Measurements from ENCODE around the gene HDAC4. TPM values are rescaled to one million over a fixed set of nuclear protein-coding genes. Genes with fewer than 3 reads are reported as not detected.

HDAC4 gene
- total RNA-seq, 2 donors from 2014 or later, result 38.7 to 50.9 TPM

DNA sequence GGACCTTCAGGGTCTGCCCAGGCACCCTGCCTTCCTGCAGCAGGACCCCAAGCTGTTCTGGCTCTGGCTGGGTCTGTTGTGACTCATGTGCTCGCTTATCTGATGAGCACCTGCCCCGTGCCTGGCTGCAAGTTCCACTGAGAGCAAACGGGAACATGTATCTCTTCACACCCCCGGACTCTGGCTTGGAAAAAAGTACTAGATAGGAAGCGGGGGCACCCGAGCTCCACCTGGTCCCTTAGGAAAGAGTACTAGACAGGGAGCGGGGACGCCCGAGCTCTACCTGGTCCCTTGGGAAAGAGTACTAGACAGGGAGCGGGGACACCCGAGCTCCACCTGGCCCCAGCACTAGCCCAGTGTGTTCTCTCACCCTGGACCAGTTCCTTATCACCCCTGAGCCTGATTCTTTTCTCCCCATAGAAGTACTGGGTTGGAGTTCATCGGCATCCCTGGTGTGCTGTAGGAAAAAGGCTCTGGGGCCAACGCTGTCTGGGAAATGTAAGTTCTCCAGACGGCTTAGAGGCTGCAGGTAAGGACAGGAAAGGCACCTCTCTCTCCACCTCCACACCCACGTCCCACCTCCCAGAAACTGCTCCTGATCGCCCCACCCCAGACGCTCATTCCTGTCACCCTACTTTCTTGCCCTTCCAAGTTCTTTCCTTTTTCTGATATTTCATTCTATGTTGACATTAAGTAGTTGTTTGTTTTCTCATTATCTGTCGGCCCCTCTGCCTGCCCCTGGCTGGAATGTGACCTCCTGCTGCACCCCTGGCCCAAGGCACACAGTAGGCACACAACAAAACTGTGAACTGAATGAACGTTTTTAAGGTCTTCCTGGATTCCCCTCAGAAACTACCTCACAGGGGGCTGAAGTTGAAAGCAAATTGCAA, 40.2 kb downstream of the HDAC4 start:
- ATAC-seq, result no peak
- peak in 1 of 2 donors; percentile 19 for DNase-seq
- intact Hi-C loops (cut with DNase I, micrococcal nuclease), result no loop called here

DNA sequence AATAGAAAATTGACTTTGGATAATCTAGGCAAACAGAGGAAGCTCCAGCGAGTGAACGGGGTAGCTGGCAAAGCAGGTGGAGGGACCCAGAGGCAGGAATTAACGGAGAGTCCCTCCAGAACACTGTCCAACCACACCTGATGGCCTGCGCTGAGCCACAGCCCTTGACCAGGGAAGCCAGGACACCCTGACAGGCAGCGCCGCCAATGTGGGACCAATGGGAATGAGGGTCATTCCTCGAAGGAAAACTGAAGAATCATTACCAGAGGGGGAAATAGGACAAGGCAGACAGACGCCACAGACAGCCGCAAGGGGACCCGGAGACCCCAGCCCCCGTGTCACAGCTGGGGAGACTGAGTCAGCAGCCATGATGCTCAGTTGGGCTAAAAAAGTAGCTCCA, 40.8 kb downstream of the HDAC4 start:
- ATAC-seq (no peak), DNase-seq (no peak)
- intact Hi-C loops (cut with DNase I, micrococcal nuclease), result no loop called here

DNA sequence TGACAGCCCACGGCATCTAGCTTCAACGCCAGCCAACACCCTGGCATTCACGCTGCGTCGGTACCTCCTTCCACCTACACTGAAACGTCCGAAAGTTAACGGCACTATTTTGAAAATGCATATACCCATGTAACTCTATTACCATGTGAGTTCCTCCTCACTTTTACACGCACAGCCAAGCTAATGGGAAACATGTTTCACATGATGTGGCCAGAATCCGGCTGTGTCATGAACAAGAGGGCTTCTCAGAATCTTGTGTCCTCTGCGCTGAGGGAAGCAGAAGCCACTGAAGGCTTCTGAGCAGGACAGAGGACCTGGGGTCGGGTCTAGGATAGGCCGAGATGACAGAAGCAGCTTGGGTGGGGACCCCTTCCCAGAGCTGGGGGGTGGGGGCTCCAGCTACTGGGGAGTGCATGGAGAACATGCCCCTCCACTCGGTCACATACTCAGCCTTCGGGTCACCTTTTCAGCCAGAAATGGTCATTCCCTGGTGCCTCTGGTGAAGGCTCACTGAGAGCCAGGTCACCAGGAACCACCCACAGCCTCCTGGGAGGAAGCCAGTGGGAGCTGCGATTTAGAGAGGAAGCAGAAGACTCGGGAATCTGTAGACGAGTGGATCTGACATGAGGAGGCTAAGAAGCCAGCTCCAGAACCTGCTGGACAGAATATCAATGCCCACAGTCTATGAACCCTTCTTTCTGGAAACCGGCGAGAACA, 41.5 kb downstream of the HDAC4 start:
- intact Hi-C loops (cut with DNase I, micrococcal nuclease), result no loop called here
- peak in 1 of 2 donors; percentile 22 for DNase-seq
- no peak for ATAC-seq

DNA sequence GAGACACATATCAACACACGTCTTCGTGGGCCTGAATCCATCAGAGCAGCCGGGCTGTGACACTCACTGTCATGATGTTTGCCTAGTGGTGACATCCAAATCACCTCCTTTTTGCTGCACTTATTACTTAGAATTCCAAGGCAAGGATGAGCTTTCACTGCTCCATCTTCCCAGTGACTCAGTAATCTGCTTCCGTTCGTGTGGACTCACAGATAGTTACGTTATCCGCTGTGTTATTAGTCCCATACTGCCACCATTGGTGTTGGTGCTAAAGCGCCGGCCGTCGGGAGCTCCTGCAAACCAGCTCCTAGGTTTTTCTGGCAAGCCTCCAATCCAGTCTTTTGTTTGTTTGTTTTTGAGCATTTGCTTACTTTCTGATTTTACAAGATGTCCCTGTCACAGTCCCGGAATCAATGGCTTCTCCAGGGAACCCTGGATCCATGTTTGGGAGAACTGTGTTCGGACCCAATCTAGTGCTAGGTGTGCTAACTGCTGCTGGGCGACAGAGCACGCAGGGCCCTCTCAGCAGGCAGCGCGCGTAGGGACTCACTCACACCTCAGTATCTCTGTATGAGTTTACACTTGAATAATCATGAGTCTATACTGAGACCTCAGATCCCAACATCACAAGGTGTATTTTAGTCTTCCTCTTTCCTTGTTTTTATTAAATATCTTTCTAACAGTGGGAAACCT, 42.6 kb downstream of the HDAC4 start:
- intact Hi-C loops (cut with DNase I, micrococcal nuclease), result no loop called here
- ATAC-seq (no peak), DNase-seq (peak in 1 of 2 donors; percentile 16)

DNA sequence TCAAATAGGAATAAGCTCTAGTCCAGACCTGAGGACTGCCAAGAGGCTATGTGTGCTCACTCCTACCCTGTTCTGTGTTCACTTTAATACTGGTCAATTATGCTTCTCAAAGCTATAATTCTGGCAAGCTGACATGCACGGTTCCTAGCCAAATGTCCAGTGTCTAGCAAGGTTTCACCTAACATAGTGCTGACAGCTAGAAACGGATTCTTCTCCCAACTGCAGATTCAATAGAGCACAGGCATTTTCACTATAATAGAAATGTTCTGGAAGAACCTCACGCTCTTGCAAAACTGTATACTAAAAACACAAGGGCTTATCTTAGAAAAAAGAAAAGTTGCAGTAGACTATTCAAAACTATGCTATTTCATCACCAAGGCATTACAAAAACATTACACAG, 45.1 kb downstream of the HDAC4 start:
- intact Hi-C loops (cut with DNase I, micrococcal nuclease), result no loop called here
- ATAC-seq (no peak), DNase-seq (peak in 1 of 2 donors; percentile 15)

DNA sequence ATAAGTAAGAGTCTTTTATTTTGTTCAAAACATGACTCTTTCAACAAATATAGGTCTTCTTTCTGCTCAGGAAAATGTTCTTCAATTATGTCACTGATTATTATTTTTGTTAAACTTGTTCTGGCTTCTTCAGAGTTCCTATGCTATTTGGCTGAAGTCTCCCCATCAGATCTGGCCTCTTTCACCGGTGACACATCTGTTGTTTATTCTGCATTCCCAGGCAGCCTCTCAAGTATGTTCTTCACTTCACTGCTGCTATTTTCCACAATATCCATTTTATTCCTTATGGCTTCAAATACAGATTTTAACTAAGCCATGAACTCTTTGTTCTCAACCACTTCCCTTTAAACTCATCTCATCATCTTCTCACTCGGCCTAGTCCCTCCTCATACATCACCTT, 45.7 kb downstream of the HDAC4 start:
- ATAC-seq (no peak), DNase-seq (peak in 1 of 2 donors; percentile 22)
- intact Hi-C loops (cut with DNase I, micrococcal nuclease), result no loop called here

DNA sequence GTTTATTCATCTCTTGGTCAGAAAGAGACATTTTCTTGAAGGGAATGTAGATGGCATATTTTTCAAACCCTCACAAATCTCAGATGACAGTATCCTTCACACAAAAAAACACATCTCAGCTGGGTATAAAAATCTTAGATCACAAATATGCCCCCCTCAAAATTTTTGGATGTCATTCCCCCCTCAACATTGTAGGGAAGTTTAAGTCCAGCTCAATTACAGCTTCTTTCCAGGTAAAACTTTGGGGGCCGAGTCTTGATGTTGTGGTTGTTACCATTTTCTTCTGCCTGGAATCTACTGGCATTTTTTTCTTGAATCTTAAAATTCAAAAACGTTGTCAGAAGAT, 46.1 kb downstream of the HDAC4 start:
- DNase-seq (no peak), ATAC-seq (no peak)
- intact Hi-C loops (cut with DNase I, micrococcal nuclease), result no loop called here

DNA sequence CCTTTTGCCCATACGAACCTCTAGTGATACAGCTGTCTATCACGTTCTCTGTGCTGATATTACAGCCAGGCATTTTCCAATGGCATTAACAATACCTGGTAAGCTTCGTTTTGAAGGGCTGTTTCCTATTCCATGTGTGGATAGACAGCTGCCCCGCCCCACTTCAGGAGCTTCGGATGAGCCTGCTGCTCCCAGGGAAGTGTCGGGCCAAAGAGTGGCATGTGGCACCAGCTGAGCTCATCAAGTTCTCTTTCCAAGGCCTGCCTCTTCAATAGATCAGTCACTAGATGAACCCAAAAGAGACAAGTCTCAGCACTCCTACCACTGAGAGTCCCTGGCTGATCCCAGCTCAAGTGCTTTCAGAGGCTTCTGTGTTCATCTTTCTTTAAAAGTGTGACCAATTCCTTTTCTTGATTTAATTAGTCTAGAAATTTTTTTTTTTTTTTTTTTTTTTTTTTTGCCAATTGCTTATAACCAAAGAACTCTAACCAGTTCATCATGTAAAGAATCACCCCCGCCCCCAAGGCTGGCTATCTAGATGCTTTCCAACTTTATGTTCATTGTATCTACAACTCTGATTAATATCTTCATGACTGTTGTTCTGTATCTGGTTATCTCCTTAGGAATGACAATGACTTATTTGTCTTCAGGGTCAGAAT, 46.6 kb downstream of the HDAC4 start:
- intact Hi-C loops (cut with DNase I, micrococcal nuclease), result no loop called here
- DNase-seq (peak in 1 of 2 donors; percentile 15), ATAC-seq (no peak)

DNA sequence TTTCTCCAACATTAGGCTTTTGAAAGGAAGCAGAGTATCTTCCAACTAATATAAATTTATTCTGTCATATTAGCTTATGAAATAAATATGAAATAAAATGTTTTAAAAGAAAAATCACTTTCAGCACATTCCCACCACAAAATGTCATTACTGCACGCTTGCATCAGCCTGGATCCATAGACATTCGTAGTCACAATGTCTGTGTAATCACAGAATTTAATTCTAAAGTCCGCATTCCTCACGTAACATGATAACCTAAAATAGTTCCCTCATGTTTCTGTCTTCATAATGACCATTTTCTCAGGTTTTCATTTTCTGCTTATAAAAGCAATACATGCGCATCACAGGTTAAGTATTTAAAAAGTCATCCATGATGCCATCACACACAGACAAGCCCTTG, 47.1 kb downstream of the HDAC4 start:
- ATAC-seq, result no peak
- intact Hi-C loops (cut with DNase I, micrococcal nuclease), result no loop called here
- DNase-seq, result no peak

DNA sequence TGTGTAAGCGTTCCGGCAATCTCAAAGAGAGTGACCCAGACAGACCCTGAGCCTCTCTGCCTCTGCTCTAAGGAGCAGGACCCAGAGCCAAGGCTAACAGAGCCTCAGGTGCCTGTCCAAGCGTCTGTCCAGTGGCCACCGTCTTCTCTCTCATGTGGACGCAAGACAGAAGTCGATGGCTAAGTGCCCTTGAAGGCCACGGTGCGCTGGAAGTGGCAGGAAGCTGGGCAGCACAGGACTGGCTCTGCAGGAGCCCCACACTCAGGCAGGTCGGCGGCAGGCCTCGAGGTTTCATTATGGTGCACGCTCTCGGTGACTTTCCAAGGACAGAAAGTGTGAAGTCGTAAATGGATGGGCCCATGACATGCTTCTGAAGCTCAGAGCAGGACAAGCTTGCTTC, 49.1 kb downstream of the HDAC4 start:
- ATAC-seq (no peak), DNase-seq (peak in 1 of 2 donors; percentile 21)
- intact Hi-C loops (cut with DNase I, micrococcal nuclease), result no loop called here

DNA sequence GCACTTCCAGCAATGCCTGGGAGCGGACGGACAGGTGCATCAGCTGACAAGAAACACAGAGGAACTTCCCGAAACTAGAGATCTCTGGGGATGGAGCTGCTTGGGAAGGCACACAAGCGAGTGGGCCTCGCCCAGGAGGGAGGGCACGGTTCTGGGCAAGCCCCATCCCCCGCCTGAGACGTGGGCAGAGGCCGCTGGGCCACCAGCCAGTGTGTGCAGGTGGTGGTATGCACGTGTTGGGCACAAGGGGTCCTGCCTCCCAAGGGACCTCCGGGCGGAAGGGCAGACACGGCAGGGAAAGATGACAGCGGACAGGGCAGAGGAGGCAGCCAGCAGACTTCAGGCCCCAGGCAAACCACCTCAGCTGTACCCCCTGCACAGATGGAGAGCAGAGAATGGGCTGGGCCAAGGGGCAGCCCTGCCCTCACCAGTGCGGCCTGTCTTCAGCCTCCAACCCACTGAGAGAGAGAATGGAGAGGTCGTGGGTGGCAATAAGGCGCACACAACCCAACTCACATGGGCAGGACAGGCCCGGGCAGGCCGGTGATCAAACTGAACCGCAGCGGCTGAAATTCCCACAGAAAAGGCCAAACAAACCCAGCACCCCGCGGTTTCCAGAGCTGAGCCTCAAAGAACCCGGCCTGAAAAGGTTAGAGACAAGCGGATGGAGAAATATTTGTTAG, 51.2 kb downstream of the HDAC4 start:
- DNase-seq (peak; percentile 40 to 50), ATAC-seq (peak; percentile 45)
- intact Hi-C loops (cut with DNase I, micrococcal nuclease), result no loop called here

DNA sequence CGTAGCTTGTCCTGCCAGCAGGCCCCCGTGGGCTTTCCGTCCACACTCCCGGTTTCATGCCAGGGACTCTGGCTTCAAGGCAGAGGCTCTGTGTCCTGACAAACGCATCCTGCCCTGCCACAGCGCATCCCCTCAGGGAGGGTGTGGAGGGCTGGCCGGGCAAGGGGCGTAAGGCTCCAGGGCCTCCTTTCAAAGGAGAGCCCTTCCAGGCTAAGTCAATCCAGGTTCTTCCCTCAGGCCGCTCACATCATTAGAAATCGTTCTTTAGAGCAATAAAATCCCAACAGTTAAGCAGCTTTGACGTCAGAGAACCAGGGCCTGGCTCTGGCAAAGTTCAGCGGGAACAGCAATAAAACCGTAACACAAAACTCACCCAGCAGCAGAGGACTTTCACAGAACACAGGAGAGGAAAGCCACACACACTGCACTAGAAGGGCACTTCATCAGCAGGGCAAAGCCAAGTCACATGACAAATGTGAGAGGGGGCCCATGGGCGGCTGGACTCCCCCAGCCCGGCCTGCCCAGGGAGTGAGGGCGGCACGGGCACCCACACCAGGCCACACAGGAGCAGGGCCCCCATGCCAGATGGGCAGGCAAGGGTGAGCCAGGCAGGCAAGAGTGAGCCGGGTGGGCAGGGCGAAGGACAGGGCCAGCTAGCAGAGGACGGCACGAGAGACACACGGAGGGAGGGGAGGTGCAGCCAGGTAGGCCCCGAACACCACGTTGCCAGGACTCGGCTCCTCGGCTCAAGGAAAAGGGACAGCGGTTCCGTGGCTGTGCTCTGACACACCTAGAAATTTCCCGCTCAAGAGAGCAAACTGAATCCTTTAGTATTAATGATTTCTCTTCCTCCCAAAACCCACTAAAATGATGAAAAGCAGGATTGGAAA, 52.0 kb downstream of the HDAC4 start:
- intact Hi-C loops (cut with DNase I, micrococcal nuclease), result no loop called here
- DNase-seq (peak; percentile 68 to 86), ATAC-seq (peak; percentile 89)

DNA sequence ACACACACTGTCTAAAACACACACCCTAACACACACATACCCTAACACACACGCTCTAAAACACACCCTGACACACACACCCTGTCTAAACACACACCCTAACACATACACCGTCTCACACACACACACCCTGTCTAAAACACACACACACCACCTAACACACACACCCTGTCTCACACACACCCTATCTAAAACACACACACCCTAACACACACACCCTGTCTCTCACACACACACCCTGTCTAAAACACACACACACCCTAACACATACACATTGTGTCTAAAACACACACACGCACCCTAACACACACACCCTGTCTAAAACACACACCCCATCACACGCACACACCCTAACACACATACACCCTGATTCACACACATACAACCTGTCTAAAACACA, 54.1 kb downstream of the HDAC4 start:
- intact Hi-C loops (cut with DNase I, micrococcal nuclease), result no loop called here
- no peak for ATAC-seq
- no peak for DNase-seq

DNA sequence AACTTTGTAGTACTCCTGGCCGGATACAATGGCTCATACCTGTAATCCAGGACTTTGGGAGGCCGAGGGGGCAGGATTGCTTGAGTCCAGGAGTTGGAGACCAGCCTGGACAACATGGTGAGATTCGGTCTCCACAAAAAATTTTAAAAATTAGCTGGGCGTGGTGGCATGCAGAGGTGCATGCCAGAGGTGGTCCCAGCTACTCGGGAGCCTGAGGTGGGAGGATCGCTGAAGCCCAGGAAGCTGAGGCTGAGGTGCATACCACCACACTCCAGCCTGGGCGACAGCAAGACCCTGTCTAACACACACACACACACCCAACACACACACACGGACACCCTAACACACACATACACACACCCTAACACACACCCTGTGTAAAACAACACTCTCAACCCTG, 55.6 kb downstream of the HDAC4 start:
- ATAC-seq (no peak), DNase-seq (peak in 1 of 2 donors; percentile 21)
- intact Hi-C loops (cut with DNase I, micrococcal nuclease), result no loop called here

DNA sequence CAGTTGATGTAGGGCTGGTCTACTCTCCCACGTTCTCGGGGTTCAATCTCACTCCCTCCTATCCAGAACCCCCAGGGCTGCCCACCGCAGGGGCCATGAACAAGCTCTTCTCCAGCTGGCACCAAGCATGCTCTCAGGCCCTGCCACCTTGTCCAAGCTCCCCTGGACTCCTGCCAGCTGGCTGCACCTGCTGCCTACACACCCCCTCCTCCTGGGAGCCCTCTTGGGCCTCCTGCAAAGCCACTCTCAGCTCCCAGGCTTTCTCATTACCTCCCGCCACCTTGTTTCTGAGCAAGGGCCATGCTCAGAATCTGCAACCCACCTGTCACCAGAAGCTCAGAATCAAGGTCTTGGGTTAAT, 56.0 kb downstream of the HDAC4 start:
- ATAC-seq (no peak), DNase-seq (peak; percentile 50 to 60)
- intact Hi-C loops (cut with DNase I, micrococcal nuclease), result no loop called here

DNA sequence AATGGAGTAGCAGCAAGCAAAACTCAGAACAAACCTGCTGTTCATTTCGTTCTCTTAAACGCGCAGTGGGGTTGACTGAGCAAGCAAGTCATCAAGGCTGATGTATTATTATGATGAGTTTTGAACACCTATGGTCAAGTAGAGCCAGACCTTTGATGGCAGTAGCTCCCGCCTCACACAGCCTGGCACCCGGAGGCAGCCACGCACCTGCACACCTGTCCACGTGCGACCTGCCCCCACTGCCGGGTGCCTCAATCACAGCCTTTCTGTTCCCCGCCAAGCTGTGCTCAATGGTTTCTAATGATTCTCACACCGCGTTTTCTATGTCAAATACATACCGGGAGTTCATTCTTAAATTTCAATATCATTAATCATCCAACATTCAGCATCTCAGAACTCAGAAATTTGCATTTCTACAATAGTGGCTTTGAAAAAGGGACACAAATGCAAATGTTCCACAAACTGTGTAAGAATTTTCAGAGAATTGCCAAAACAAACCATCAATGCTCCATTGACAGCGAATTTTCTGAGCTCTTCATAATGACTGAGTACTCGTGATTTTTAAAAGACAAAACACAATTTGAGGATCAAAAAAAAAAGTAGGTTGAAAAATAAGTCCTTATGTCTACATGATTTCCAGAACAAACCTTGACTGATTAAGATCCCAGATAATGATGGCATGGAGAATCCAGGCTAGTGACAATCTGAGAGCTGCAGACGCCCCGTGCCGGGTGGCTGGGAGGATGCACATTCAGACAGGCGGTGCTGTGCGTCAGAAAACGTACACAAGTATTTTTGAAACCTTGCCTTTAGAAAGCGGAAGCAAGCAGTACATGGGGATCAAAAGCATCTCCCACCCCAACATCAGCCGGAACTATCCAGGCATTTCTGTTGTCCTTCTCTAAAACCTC, 56.6 kb downstream of the HDAC4 start:
- DNase-seq (peak in 1 of 2 donors; percentile 23), ATAC-seq (no peak)
- intact Hi-C loops (cut with DNase I, micrococcal nuclease), result no loop called here

DNA sequence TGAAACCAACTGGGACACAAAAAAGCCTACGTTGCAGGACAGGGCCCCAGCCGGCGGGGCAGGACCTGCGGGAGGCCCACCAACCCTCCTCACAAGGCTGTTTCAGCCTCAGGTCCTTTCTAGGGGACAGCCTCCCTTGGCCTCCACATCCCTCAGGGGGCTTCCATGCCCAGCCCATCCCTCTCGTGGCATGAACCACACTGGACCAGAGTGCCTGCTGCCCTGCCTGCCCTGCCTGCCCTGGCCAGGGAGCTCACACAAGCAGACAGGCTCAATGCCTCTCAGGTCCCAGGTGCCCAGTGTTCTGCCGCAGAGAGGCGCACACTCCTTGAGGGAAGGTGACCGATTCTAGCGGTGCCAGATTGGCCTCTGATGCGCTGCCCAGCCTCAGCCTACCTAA, 57.4 kb downstream of the HDAC4 start:
- intact Hi-C loops (cut with DNase I, micrococcal nuclease), result no loop called here
- DNase-seq, result peak in 1 of 2 donors; percentile 25
- ATAC-seq, result no peak

All from left colon (tissue), 2 donors.